Activated CD8-positive, alpha-beta T cell treated with anti-CD3 and anti-CD28 coated beads for 36 hours (primary cell): ENCODE measurements around the gene WAPL. TPM values are rescaled to one million over a fixed set of nuclear protein-coding genes. Genes with fewer than 3 reads are reported as not detected.
"Not testable (repeated sequence)": the region's sequence is repeated elsewhere in the genome, so short reads cannot be mapped to it uniquely, and the experiment has no call there.

ENCODE experiments used
- ATAC-seq: fragments of 200-7000 bp; cut with Tn5 transposase; one replicate; pipeline ENCODE4 v1.10.0; 2021; ENCODE audit warnings: mild to moderate bottlenecking, moderate library complexity
- CTCF ChIA-PET: fragments of 350-600 bp; sonication (Branson Sonifier 250); formaldehyde crosslinking; loops from one replicate; lab custom pipeline; 2021; ENCODE audit warnings: antibody characterized with exemption; lab: Charles Lee
- POLR2A ChIA-PET: fragments of 350-600 bp; sonication (Branson Sonifier 250); formaldehyde crosslinking; loops from one replicate; lab custom pipeline; 2021; ENCODE audit warnings: antibody characterized with exemption; lab: Charles Lee
- DNase-seq: peaks from one replicate; pipeline ENCODE4 v3.0.0-alpha.2; 2020
- H3K27ac Mint-ChIP-seq: one replicate; pipeline ENCODE4 v1.8.0; 2021; ENCODE audit warnings: mild to moderate bottlenecking, mixed read lengths
- H3K27me3 Mint-ChIP-seq: one replicate; pipeline ENCODE4 v1.8.0; 2021; ENCODE audit warnings: mixed read lengths
- H3K36me3 Mint-ChIP-seq: one replicate; pipeline ENCODE4 v1.8.0; 2021; ENCODE audit warnings: low read depth, mixed read lengths
- H3K4me1 Mint-ChIP-seq: one replicate; pipeline ENCODE4 v1.8.0; 2021; ENCODE audit warnings: low read depth, mixed read lengths
- H3K4me3 Mint-ChIP-seq: one replicate; pipeline ENCODE4 v1.8.0; 2021; ENCODE audit warnings: mild to moderate bottlenecking, moderate library complexity, mixed read lengths
- H3K9me3 Mint-ChIP-seq: one replicate; pipeline ENCODE4 v1.8.0; 2021; ENCODE audit warnings: mixed read lengths
- intact Hi-C: fragments of 100-400 bp; cut with micrococcal nuclease; formaldehyde crosslinking; loops from one replicate; pipeline ENCODE4 v1.10.0; 2022
- total RNA-seq, 2 experiments: library from RNA; stranded (reverse); gene quantifications; one replicate each; pipeline ENCODE4 v1.2.3, GENCODE V29; 2021
- TF ChIP-seq, protein P1 (sequence below): fragments of 200-600 bp; IDR thresholded peaks from one replicate; pipeline ENCODE4 v1.8.0; 2022; ENCODE audit warnings: antibody characterized with exemption, mild to moderate bottlenecking

The WAPL gene
- total RNA-seq, 2 experiments from 2014 or later, result 40.9 to 42.0 TPM

DNA sequence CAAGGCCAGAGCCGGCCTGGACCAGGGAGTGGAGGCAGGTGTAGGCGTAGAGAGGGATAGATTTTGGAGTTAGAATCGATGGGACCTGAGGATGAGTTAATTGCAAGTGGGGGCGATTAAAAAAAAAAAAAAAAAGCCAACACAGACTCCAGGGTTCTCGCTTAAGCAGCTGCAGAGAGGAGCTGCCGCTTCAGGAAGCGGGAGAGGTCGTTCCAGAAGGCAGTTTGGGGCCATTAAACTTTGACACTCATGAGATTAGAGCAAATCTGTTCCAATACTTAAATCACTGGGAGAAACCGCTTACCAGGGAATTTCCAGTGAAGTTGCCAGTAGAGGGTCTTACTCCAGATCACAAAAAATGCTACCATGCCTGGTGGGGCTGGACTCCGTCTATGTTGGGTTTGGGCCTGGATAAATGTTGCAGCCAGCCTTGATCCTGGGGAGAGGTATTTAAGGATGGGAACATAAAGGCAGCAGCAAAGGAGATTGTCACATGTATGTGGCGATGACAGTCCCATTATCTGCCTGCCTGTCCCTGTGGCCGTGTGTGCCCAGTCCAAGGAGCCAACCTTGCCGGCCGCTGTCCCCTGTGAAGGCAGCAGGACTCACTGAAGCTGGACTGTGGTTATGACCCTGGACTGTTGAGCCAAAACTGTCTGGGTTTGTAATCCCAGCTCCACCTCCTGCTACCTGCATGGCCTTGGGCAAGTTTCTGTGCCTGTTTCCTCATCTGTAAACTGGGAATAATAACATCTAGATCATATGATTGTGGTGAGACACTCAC, 131.1 kb downstream of the WAPL start:
- peaks cover 19% of the 10 kb centered on the region for H3K27me3 Mint-ChIP-seq
- intact Hi-C loops, result loop anchor here (10.0 kb wide), 1 partner anchor 54 kb away; no protein-coding TSS in a partner anchor
- H3K27ac Mint-ChIP-seq, result no peak overlapping the region
- H3K4me1 Mint-ChIP-seq, result peaks cover 2% of the 10 kb centered on the region
- H3K9me3 Mint-ChIP-seq, result no peaks in the 10 kb centered on the region
- H3K36me3 Mint-ChIP-seq, result no peaks in the 10 kb centered on the region
- POLR2A ChIA-PET, result interaction anchor here (1.7 kb wide), 1 partner anchor 10 kb away, joined by 12 read pairs; no protein-coding TSS in a partner anchor
- H3K4me3 Mint-ChIP-seq, result no peak overlapping the region
- TF ChIP-seq, protein P1, sequence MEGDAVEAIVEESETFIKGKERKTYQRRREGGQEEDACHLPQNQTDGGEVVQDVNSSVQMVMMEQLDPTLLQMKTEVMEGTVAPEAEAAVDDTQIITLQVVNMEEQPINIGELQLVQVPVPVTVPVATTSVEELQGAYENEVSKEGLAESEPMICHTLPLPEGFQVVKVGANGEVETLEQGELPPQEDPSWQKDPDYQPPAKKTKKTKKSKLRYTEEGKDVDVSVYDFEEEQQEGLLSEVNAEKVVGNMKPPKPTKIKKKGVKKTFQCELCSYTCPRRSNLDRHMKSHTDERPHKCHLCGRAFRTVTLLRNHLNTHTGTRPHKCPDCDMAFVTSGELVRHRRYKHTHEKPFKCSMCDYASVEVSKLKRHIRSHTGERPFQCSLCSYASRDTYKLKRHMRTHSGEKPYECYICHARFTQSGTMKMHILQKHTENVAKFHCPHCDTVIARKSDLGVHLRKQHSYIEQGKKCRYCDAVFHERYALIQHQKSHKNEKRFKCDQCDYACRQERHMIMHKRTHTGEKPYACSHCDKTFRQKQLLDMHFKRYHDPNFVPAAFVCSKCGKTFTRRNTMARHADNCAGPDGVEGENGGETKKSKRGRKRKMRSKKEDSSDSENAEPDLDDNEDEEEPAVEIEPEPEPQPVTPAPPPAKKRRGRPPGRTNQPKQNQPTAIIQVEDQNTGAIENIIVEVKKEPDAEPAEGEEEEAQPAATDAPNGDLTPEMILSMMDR, result no peak
- DNase-seq, result no peak
- CTCF ChIA-PET, result interaction anchor here (1.0 to 2.8 kb wide), 5 partner anchors 10 to 195 kb away, joined by 4 to 11 read pairs (median 8); no protein-coding TSS in a partner anchor
- no peak for ATAC-seq

GRCh38 chr10:86389441-86390193, 132.0 kb downstream of the WAPL start:
- intact Hi-C loops, result loop anchor here (10.0 kb wide), 1 partner anchor 55 kb away; no protein-coding TSS in a partner anchor
- TF ChIP-seq, protein P1, result no peak
- Mint-ChIP-seq H3K27me3 (peaks cover 19% of the 10 kb centered on the region), H3K4me3 (peak overlapping the region; percentile 71), H3K4me1 (peaks cover 2% of the 10 kb centered on the region), H3K9me3 (no peaks in the 10 kb centered on the region), H3K27ac (peak overlapping the region; percentile 50), H3K36me3 (no peaks in the 10 kb centered on the region)
- POLR2A ChIA-PET, result interaction anchor here (1.7 kb wide), 1 partner anchor 11 kb away, joined by 12 read pairs; no protein-coding TSS in a partner anchor
- ATAC-seq (peak; percentile 84), DNase-seq (peak; percentile 43)
- CTCF ChIA-PET, result interaction anchor here (1.0 to 2.8 kb wide), 4 partner anchors 11 to 196 kb away, joined by 4 to 11 read pairs (median 6); no protein-coding TSS in a partner anchor

GRCh38 chr10:86389109-86389440, 132.5 kb downstream of the WAPL start:
- DNase-seq, ATAC-seq, H3K9me3 Mint-ChIP-seq, intact Hi-C loops, H3K36me3 Mint-ChIP-seq, H3K4me1 Mint-ChIP-seq: not testable (repeated sequence)
- Mint-ChIP-seq H3K4me3 (peak overlapping the region; percentile 71), H3K27ac (peak overlapping the region; percentile 50), H3K27me3 (peaks cover 19% of the 10 kb centered on the region)
- POLR2A ChIA-PET, result interaction anchor here (1.7 kb wide), 1 partner anchor 11 kb away, joined by 12 read pairs; no protein-coding TSS in a partner anchor
- CTCF ChIA-PET, result interaction anchor here (1.4 to 2.8 kb wide), 3 partner anchors 10 to 196 kb away, joined by 4 to 11 read pairs (median 9); no protein-coding TSS in a partner anchor

GRCh38 chr10:86388119-86388704, 133.4 kb downstream of the WAPL start:
- DNase-seq (no peak), ATAC-seq (no peak)
- Mint-ChIP-seq H3K4me3 (no peak overlapping the region), H3K27ac (no peak overlapping the region), H3K36me3 (no peaks in the 10 kb centered on the region), H3K4me1 (peaks cover 2% of the 10 kb centered on the region), H3K9me3 (no peaks in the 10 kb centered on the region), H3K27me3 (peaks cover 20% of the 10 kb centered on the region)
- ChIA-PET POLR2A (interaction anchor here (1.4 kb wide), 1 partner anchor 12 kb away, joined by 7 read pairs; no protein-coding TSS in a partner anchor), CTCF (interaction anchor here (1.0 to 2.8 kb wide), 4 partner anchors 10 to 197 kb away, joined by 3 to 11 read pairs (median 4); no protein-coding TSS in a partner anchor)
- intact Hi-C loops, result no loop called here
- TF ChIP-seq, protein P1, result no peak
